HepG2 (cell line): ENCODE measurements around the gene APOL2. TPM values are rescaled to one million over a fixed set of nuclear protein-coding genes. Genes with fewer than 3 reads are reported as not detected.

ENCODE experiments used
- ATAC-seq: fragments of 200-7000 bp; cut with Tn5 transposase; 3 replicates; pipeline ENCODE4 v1.9.1; 2020; ENCODE audit warnings: mild to moderate bottlenecking, moderate library complexity
- BruUV-seq: library from RNA; stranded (reverse); fragments of 400-500 nt; replicated peaks from 2 replicates; lab custom pipeline; 2021; lab: Mats Ljungman, UMichigan
- CTCF ChIA-PET: fragments of 300-600 bp; formaldehyde crosslinking; extraction: SDS; loops from one replicate; lab custom pipeline; 2021; ENCODE audit warnings: low total read pairs, inconsistent platforms, low intra/inter-chr PET ratio; lab: Yijun Ruan, JAX
- POLR2A ChIA-PET: fragments of 350-600 bp; sonication (Branson Sonifier 250); formaldehyde crosslinking; loops from one replicate; lab custom pipeline; 2020; ENCODE audit warnings: antibody characterized with exemption, inconsistent platforms; lab: Yijun Ruan, JAX
- DNase-seq: peaks from one replicate; pipeline ENCODE4 v3.0.0-alpha.2; 2015; ENCODE audit warnings: low spot score
- FAIRE-seq: peaks from 3 replicates; lab custom pipeline; 2011; peaks lifted over from hg19 to GRCh38; lab: Jason Lieb, UNC
- H2AFZ ChIP-seq: one replicate; pipeline ENCODE4 v1.6.1; 2011; ENCODE audit warnings: low read length, inconsistent platforms
- H3K27ac ChIP-seq: fragments of 300-600 bp; 3 replicates; pipeline ENCODE4 v1.8.0; 2011; ENCODE audit warnings: mixed run types, mild to moderate bottlenecking, mixed read lengths, low read length, inconsistent platforms; ENCODE audit not compliant: insufficient read depth; ENCODE audit errors: extremely low read length
- H3K27me3 ChIP-seq, 2 experiments: fragments of 200-600 bp in 1 of 2; 2 replicates in 1 of 2; 3 replicates in 1 of 2; pipeline versions ENCODE4 v1.6.0 to v1.8.0; 2011; ENCODE audit warnings: low read length in 2 of 2, mild to moderate bottlenecking in 2 of 2, moderate library complexity in 2 of 2, inconsistent platforms in 1 of 2; ENCODE audit not compliant: insufficient read depth in 2 of 2, control insufficient read depth in 1 of 2
- H3K36me3 ChIP-seq, 2 experiments: fragments of 200-600 bp in 1 of 2; replicated peaks in 1 of 2; 2 replicates in 1 of 2; 3 replicates in 1 of 2; pipeline versions ENCODE4 v1.5.1 to v1.8.0; 2011; ENCODE audit warnings: low read length in 2 of 2, inconsistent platforms in 1 of 2; ENCODE audit not compliant: insufficient read depth in 2 of 2, control insufficient read depth in 1 of 2
- H3K4me1 ChIP-seq: 2 replicates; pipeline ENCODE4 v1.5.1; 2012; ENCODE audit warnings: low read length, inconsistent platforms; ENCODE audit not compliant: insufficient read depth
- H3K4me2 ChIP-seq: 2 replicates; pipeline ENCODE4 v1.6.0; 2011; ENCODE audit warnings: low read depth, low read length, inconsistent platforms
- H3K4me3 ChIP-seq, 3 experiments: fragments of 200-600 bp in 1 of 3; sonication (generic), shearing (Covaris generic) in 1 of 3; replicated peaks in 1 of 3; 2 replicates each; pipeline ENCODE4 v1.5.1; 2011 to 2016; ENCODE audit warnings: low read length in 3 of 3, inconsistent platforms in 2 of 3, low read depth in 2 of 3, mild to moderate bottlenecking in 2 of 3, control low read depth in 1 of 3, mixed read lengths in 1 of 3; ENCODE audit not compliant: insufficient read depth in 1 of 3
- H3K79me2 ChIP-seq: one replicate; pipeline ENCODE4 v1.6.1; 2011; ENCODE audit warnings: low read length, inconsistent platforms; ENCODE audit not compliant: insufficient read depth
- H3K9ac ChIP-seq: 2 replicates; pipeline ENCODE4 v1.6.0; 2011; ENCODE audit warnings: mild to moderate bottlenecking, low read depth, low read length, inconsistent platforms; ENCODE audit not compliant: insufficient read depth
- H3K9me3 ChIP-seq: 2 replicates; pipeline ENCODE4 v1.5.1; 2012; ENCODE audit warnings: mild to moderate bottlenecking, low read length
- H4K20me1 ChIP-seq: 2 replicates; pipeline ENCODE4 v1.6.0; 2011; ENCODE audit warnings: inconsistent platforms, mild to moderate bottlenecking, low read length, moderate library complexity; ENCODE audit not compliant: insufficient read depth
- FOXK2 ChIP-seq: fragments of 450-650 bp; IDR thresholded peaks from 2 replicates; pipeline ENCODE4 v1.6.1; 2016
- PPARG ChIP-seq: conservative IDR thresholded peaks from 2 replicates; pipeline ENCODE4 v1.6.1; 2016; ENCODE audit warnings: missing biosample characterization, missing genetic modification reagents
- RBM22 ChIP-seq: fragments of 200-400 bp; formaldehyde crosslinking; optimal IDR thresholded peaks from 2 replicates; pipeline ENCODE3; 2017; ENCODE audit warnings: mild to moderate bottlenecking, low read length, moderate library complexity
- SNRNP70 ChIP-seq: fragments of 200-400 bp; formaldehyde crosslinking; IDR thresholded peaks from 2 replicates; pipeline ENCODE4 v1.6.1; 2017; ENCODE audit warnings: mild to moderate bottlenecking, low read depth, low read length, moderate library complexity
- TCF7L2 ChIP-seq: IDR thresholded peaks from 2 replicates; pipeline ENCODE4 v1.6.1; 2011; ENCODE audit warnings: mild to moderate bottlenecking, low read depth, low read length, moderate library complexity
- ZC3H13 ChIP-seq: sonication (generic); formaldehyde crosslinking; IDR thresholded peaks from 2 replicates; pipeline ENCODE4 v1.8.1; 2023; ENCODE audit warnings: mild to moderate bottlenecking, missing genetic modification reagents, moderate library complexity
- ZNF431 ChIP-seq: sonication (generic); formaldehyde crosslinking; IDR thresholded peaks from 2 replicates; pipeline ENCODE4 v1.9.0; 2022; ENCODE audit warnings: missing genetic modification reagents, low read depth, mild to moderate bottlenecking, borderline replicate concordance
- ZNF713 ChIP-seq: sonication (generic); formaldehyde crosslinking; IDR thresholded peaks from 2 replicates; pipeline ENCODE4 v1.4.0; 2020; ENCODE audit warnings: mild to moderate bottlenecking, missing genetic modification reagents
- WGBS: methylation state at CpG from one replicate; pipeline ENCODE4 v1.1.6; 2017; ENCODE audit warnings: low lambda C conversion rate; 5-methylcytosine and 5-hydroxymethylcytosine counted together
- in situ Hi-C: cut with HindIII; loops from 2 replicates; pipeline ENCODE4 v1.10.0; 2017; ENCODE audit warnings: low pct_unique_long_range_greater_than_20kb; ENCODE audit not compliant: extremely low pct_ligation_motif_present
- intact Hi-C: fragments of 100-400 bp; cut with micrococcal nuclease; formaldehyde crosslinking; loops from one replicate; pipeline ENCODE4 v1.10.0; 2022; ENCODE audit not compliant: unreplicated experiment
- polyA plus RNA-seq, 8 experiments: library from polyadenylated mRNA; depleted of rRNA in 3 of 8; stranded (reverse) in 7 of 8; unstranded in 1 of 8; fragments of >200 nt; fragmentation: Illumina TruSeq in 4 of 8; extraction: Trizol in 4 of 8; gene quantifications; 2 replicates each; pipeline versions ENCODE4 v1.2.1 to v1.2.3, GENCODE V29; 2011 to 2016; ENCODE audit warnings: low read depth in 4 of 8, missing spikeins in 1 of 8, mixed read lengths in 1 of 8; ENCODE audit not compliant: insufficient read depth in 1 of 8
- total RNA-seq, 5 experiments: library from RNA; depleted of rRNA; stranded (reverse); fragments of >200 nt; fragmentation: Illumina TruSeq; extraction: Trizol; gene quantifications; 2 replicates each; pipeline ENCODE4 v1.2.3, GENCODE V29; 2016; ENCODE audit warnings: low read depth in 1 of 5
- TF ChIP-seq, protein P1 (sequence below): sonication (generic); formaldehyde crosslinking; IDR thresholded peaks from 2 replicates; pipeline ENCODE4 v1.5.1; 2020; ENCODE audit warnings: mild to moderate bottlenecking, missing genetic modification reagents, moderate library complexity

Gene APOL2
- total and polyA plus RNA-seq, 2 of the 13 experiments (the other 11 are each of a cell fraction or from before 2014, with no cell fraction given) = 28.7 to 51.2 TPM

DNA sequence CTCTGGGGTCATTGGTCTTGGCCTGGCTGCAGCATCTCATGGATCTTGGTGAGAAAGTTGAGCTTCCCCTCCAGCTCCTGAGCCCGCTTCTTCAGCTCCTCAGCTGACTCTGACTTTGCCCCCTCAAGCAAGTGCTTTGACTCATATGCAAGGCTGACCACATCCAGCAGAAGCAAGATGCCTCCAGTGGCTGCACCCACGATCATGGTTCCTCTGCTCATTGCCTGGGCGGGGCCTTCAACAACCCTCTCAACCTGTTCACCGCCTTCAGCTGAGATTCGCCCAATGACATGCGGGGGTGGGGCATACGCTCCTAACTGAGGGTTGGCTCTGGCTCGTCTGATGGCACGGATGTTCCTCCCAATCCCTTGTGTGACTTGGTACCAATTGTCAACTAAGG, 11.9 kb downstream of the APOL2 start:
- Histone ChIP-seq H3K4me2 (no peak overlapping the region), H3K4me1 (peaks cover 52% of the 10 kb centered on the region), H3K27ac (no peak overlapping the region), H4K20me1 (no peaks in the 10 kb centered on the region), H3K9ac (no peak overlapping the region), H3K4me3 (no peak overlapping the region), H2AFZ (no peak overlapping the region), H3K9me3 (no peaks in the 10 kb centered on the region), H3K36me3 (peaks cover 12 to 32% of the 10 kb centered on the region in 2 experiments; a peak in 4 of 5 replicates), H3K27me3 (no peaks in the 10 kb centered on the region), H3K79me2 (peaks cover 3% of the 10 kb centered on the region)
- FAIRE-seq (no peak), DNase-seq (no peak), ATAC-seq (no peak)
- ChIA-PET POLR2A (interaction anchor here (0.7 kb wide), 1 partner anchor 231 kb away, joined by 4 read pairs; no protein-coding TSS in a partner anchor), CTCF (no interaction called here)
- TSS peak; percentile 46 for BruUV-seq
- WGBS = 88% methylated on average over 6 of the region's 9 CpGs
- in situ Hi-C loops (loop anchor here (10.0 kb wide), 1 partner anchor 83 kb away; no protein-coding TSS in a partner anchor), intact Hi-C loops (no loop called here)
- no peak for TF ChIP-seq ZNF713 (CRISPR knock-in tag)
- TF ChIP-seq ZC3H13 (CRISPR knock-in tag) = no peak
- no peak for TF ChIP-seq FOXK2
- TF ChIP-seq SNRNP70 = no peak
- TF ChIP-seq TCF7L2 = no peak
- TF ChIP-seq ZNF431 = no peak
- TF ChIP-seq RBM22 = peak; percentile 47
- no peak for TF ChIP-seq PPARG (CRISPR knock-in tag)
- TF ChIP-seq, protein P1, sequence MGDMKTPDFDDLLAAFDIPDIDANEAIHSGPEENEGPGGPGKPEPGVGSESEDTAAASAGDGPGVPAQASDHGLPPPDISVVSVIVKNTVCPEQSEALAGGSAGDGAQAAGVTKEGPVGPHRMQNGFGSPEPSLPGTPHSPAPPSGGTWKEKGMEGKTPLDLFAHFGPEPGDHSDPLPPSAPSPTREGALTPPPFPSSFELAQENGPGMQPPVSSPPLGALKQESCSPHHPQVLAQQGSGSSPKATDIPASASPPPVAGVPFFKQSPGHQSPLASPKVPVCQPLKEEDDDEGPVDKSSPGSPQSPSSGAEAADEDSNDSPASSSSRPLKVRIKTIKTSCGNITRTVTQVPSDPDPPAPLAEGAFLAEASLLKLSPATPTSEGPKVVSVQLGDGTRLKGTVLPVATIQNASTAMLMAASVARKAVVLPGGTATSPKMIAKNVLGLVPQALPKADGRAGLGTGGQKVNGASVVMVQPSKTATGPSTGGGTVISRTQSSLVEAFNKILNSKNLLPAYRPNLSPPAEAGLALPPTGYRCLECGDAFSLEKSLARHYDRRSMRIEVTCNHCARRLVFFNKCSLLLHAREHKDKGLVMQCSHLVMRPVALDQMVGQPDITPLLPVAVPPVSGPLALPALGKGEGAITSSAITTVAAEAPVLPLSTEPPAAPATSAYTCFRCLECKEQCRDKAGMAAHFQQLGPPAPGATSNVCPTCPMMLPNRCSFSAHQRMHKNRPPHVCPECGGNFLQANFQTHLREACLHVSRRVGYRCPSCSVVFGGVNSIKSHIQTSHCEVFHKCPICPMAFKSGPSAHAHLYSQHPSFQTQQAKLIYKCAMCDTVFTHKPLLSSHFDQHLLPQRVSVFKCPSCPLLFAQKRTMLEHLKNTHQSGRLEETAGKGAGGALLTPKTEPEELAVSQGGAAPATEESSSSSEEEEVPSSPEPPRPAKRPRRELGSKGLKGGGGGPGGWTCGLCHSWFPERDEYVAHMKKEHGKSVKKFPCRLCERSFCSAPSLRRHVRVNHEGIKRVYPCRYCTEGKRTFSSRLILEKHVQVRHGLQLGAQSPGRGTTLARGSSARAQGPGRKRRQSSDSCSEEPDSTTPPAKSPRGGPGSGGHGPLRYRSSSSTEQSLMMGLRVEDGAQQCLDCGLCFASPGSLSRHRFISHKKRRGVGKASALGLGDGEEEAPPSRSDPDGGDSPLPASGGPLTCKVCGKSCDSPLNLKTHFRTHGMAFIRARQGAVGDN = peak; percentile 19; the same call in 1 of the 2 replicates
